ENCODE results near the gene AGL. TPM values are rescaled to one million over a fixed set of nuclear protein-coding genes. Genes with fewer than 3 reads are reported as not detected.

AGL gene
- 1.5 to 3.6 TPM (median 3.5 TPM) in 5 replicates for total RNA-seq (2022; extraction: Qiagen RNA extraction; ENCODE audit: low read depth)

GRCh38 chr1:99849744-99850458 is at the start of gene AGL:
Gene AGL (plus strand): TSS chr1:99850361. CDS start chr1:99851043, 682 bp downstream.

GRCh38 chr1:99969729-99970621 is 119.8 kb downstream of the AGL start, which contains the start of gene SLC35A3:
Gene SLC35A3 (plus strand): TSS chr1:99969996. CDS start chr1:99993555, 23,559 bp downstream.

Other genes starting within 250 kb of the AGL start
- 0.40 to 0.79 TPM (median 0.55 TPM) in 5 replicates for gene PALMD, start 204.2 kb upstream of the AGL start, total RNA-seq (2022; extraction: Qiagen RNA extraction; ENCODE audit: low read depth)
- 1.5 to 2.3 TPM (median 2.0 TPM) in 5 replicates for gene FRRS1, start 83.7 kb upstream of the AGL start, total RNA-seq (2022; extraction: Qiagen RNA extraction; ENCODE audit: low read depth)
- 2.1 to 10.5 TPM (median 8.1 TPM) in 5 replicates for gene SLC35A3, start 119.6 kb downstream of the AGL start, total RNA-seq (2022; extraction: Qiagen RNA extraction; ENCODE audit: low read depth)

Measured in A549 treated with RU486 at 1 μM for 4 hours (cell line).